Keratinocyte (primary cell): Measurements from ENCODE around the gene UQCC2. TPM values are rescaled to one million over a fixed set of nuclear protein-coding genes. Genes with fewer than 3 reads are reported as not detected.

Source experiments
- DNase-seq: peaks from one replicate; pipeline ENCODE4 v3.0.0-alpha.2; 2011; ENCODE audit warnings: low read depth, missing footprints, low spot score
- FAIRE-seq: peaks from 2 replicates; lab custom pipeline; 2011; peaks lifted over from hg19 to GRCh38; lab: Jason Lieb, UNC
- H2AFZ ChIP-seq: 2 replicates; pipeline ENCODE4 v1.6.0; 2012; ENCODE audit warnings: low read length, control low read depth, inconsistent platforms; ENCODE audit not compliant: control insufficient read depth
- H3K27ac ChIP-seq: 2 replicates; pipeline ENCODE4 v1.5.1; 2011; ENCODE audit warnings: low read length; ENCODE audit not compliant: control insufficient read depth, insufficient read depth
- H3K27me3 ChIP-seq: 3 replicates; pipeline ENCODE4 v1.6.0; 2011; ENCODE audit warnings: low read length; ENCODE audit not compliant: control insufficient read depth, insufficient read depth; ENCODE audit errors: extremely low read depth
- H3K36me3 ChIP-seq, 2 experiments: 2 replicates in 1 of 2; 3 replicates in 1 of 2; pipeline ENCODE4 v1.5.1; 2011; ENCODE audit warnings: low read length in 2 of 2, mild to moderate bottlenecking in 1 of 2; ENCODE audit not compliant: control insufficient read depth in 2 of 2, insufficient read depth in 2 of 2; ENCODE audit errors: extremely low read depth in 1 of 2
- H3K4me1 ChIP-seq: 3 replicates; pipeline ENCODE4 v1.5.1; 2011; ENCODE audit warnings: low read length; ENCODE audit not compliant: control insufficient read depth, insufficient read depth; ENCODE audit errors: extremely low read depth
- H3K4me2 ChIP-seq: 3 replicates; pipeline ENCODE4 v1.6.0; 2011; ENCODE audit warnings: low read depth, low read length; ENCODE audit not compliant: control insufficient read depth, insufficient read depth; ENCODE audit errors: extremely low read depth
- H3K4me3 ChIP-seq, 3 experiments: fragments of 200-600 bp in 1 of 3; sonication (generic) in 1 of 3; 2 replicates in 2 of 3; 3 replicates in 1 of 3; pipeline ENCODE4 v1.5.1; 2011 to 2016; ENCODE audit warnings: low read length in 3 of 3, mild to moderate bottlenecking in 3 of 3, control low read depth in 2 of 3, inconsistent platforms in 1 of 3, low read depth in 1 of 3, mixed read lengths in 1 of 3, mixed run types in 1 of 3, moderate library complexity in 1 of 3; ENCODE audit not compliant: control insufficient read depth in 2 of 3, insufficient read depth in 2 of 3; ENCODE audit errors: extremely low read depth in 1 of 3
- H3K79me2 ChIP-seq: 2 replicates; pipeline ENCODE4 v1.6.0; 2012; ENCODE audit warnings: low read length; ENCODE audit not compliant: control insufficient read depth, insufficient read depth
- H3K9ac ChIP-seq: 3 replicates; pipeline ENCODE4 v1.6.0; 2011; ENCODE audit warnings: low read length; ENCODE audit not compliant: control insufficient read depth, insufficient read depth; ENCODE audit errors: extremely low read depth
- H3K9me1 ChIP-seq: 3 replicates; pipeline ENCODE4 v1.6.0; 2011; ENCODE audit warnings: low read length; ENCODE audit not compliant: control insufficient read depth, insufficient read depth; ENCODE audit errors: extremely low read depth
- H3K9me3 ChIP-seq: 2 replicates; pipeline ENCODE4 v1.5.1; 2012; ENCODE audit warnings: low read depth, low read length; ENCODE audit not compliant: control insufficient read depth
- H4K20me1 ChIP-seq: 3 replicates; pipeline ENCODE4 v1.6.0; 2011; ENCODE audit warnings: low read length; ENCODE audit not compliant: control insufficient read depth, insufficient read depth; ENCODE audit errors: extremely low read depth
- EZH2 ChIP-seq: IDR thresholded peaks from one replicate; pipeline ENCODE4 v1.6.1; 2012; ENCODE audit warnings: inconsistent platforms, mild to moderate bottlenecking, low read length, moderate library complexity
- dilution Hi-C: fragments of 300-500 bp; cut with MboI; formaldehyde crosslinking; loops from one replicate; pipeline ENCODE4 v1.7.0; 2020; ENCODE audit warnings: low sequenced_read_pairs; ENCODE audit not compliant: extremely low pct_ligation_motif_present
- polyA plus RNA-seq, 5 experiments: library from polyadenylated mRNA; depleted of rRNA in 3 of 5; stranded (reverse) in 3 of 5; stranded (forward) in 1 of 5; unstranded in 1 of 5; fragments of >200 nt; gene quantifications; 1 replicate in 1 of 5; 2 replicates in 3 of 5; 3 replicates in 1 of 5; pipeline versions ENCODE4 v1.2.1 to v1.2.3, GENCODE V29; 2011 to 2012; ENCODE audit warnings: missing spikeins in 2 of 5, low read depth in 1 of 5, low replicate concordance in 1 of 5
- TF ChIP-seq, protein P1 (sequence below), 3 experiments: IDR thresholded peaks in 1 of 3; conservative IDR thresholded peaks in 1 of 3; optimal IDR thresholded peaks in 1 of 3; 2 replicates in 2 of 3; 3 replicates in 1 of 3; pipeline versions ENCODE3 to v1.5.1; 2011; ENCODE audit warnings: low read length in 3 of 3, mild to moderate bottlenecking in 3 of 3, moderate library complexity in 2 of 3, control low read depth in 1 of 3, inconsistent platforms in 1 of 3; ENCODE audit not compliant: insufficient read depth in 2 of 3; ENCODE audit errors: extremely low read depth in 1 of 3

UQCC2 gene
- polyA plus RNA-seq, 1 donor (not counting 4 experiments of a cell fraction or from before 2014, with no cell fraction given), result 76.7 TPM

DNA sequence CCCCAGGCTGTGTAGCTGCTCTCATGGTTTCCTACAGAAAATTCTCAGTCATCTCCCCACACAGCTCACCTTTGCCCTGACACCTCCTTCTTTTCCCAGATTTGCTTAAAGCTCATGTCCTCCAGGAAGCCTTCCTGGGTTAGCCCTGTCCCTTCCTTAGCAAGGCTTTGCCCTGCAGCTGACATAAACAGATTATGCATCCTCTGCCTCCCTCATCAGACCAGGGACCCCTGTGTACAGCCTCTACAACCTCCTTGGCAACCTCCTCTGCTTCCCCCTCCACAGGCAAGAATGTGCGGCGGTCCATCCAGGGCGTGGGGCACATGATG is 39.8 kb downstream of the UQCC2 start:
- FAIRE-seq (no peak), DNase-seq (no peak)
- Histone ChIP-seq H3K4me3 (no peak overlapping the region), H3K9ac (no peak overlapping the region), H3K9me1 (no peaks in the 10 kb centered on the region), H3K4me2 (no peak overlapping the region), H3K27me3 (no peaks in the 10 kb centered on the region), H3K79me2 (no peaks in the 10 kb centered on the region), H3K9me3 (no peaks in the 10 kb centered on the region), H3K27ac (no peak overlapping the region), H3K4me1 (peaks cover 21% of the 10 kb centered on the region), H2AFZ (no peak overlapping the region), H3K36me3 (peaks cover 53 to 77% of the 10 kb centered on the region in 2 experiments), H4K20me1 (no peaks in the 10 kb centered on the region)
- TF ChIP-seq EZH2, result no peak
- TF ChIP-seq, protein P1, sequence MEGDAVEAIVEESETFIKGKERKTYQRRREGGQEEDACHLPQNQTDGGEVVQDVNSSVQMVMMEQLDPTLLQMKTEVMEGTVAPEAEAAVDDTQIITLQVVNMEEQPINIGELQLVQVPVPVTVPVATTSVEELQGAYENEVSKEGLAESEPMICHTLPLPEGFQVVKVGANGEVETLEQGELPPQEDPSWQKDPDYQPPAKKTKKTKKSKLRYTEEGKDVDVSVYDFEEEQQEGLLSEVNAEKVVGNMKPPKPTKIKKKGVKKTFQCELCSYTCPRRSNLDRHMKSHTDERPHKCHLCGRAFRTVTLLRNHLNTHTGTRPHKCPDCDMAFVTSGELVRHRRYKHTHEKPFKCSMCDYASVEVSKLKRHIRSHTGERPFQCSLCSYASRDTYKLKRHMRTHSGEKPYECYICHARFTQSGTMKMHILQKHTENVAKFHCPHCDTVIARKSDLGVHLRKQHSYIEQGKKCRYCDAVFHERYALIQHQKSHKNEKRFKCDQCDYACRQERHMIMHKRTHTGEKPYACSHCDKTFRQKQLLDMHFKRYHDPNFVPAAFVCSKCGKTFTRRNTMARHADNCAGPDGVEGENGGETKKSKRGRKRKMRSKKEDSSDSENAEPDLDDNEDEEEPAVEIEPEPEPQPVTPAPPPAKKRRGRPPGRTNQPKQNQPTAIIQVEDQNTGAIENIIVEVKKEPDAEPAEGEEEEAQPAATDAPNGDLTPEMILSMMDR (optimal IDR thresholded peaks at IDR 0.05 in 1 of 3, IDR thresholded peaks at IDR 0.05 in 1 of 3, conservative IDR thresholded peaks at IDR 0.05 in 1 of 3; ENCODE audit: extremely low read depth in 1 of 3, insufficient read depth in 2 of 3, low read length in 3 of 3), result no peak
- dilution Hi-C loops, result no loop called here

DNA sequence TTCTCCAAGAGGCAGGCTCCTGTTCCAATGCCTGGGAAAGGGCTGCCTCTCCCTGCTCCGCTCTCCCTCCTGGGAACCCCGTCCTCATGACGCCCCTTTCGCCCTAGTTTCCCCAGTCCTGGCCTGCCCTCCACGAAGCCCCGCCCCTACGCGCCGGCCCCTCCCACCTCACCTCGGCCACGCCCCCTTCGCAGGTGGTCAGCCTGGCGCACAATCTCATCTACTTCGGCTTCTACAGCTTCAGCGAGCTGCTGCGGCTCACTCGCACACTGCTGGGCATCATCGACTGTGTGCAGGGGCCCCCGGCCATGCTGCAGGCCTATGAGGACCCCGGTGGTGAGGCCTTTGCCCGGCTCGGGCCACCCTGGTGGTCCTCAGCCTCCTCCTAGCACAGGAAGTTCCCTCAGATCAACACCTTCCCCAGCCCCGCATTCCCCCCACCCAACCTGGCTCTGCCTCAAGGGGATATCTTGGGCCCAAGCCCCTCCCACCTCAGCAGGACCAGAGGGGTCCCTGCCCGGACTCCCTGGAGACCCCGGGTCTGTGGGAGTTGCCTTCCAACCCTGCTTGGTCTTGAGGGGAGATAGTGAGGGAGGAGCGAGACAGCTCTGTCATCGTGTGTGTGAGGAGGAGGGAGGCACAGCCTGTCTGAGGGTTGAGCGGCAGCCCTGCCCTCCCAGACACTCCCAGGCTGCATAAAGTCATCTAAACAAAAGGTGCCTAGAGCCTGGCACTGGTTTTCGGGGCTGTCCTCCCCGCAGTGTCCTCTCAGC is 40.3 kb downstream of the UQCC2 start:
- H3K4me1 ChIP-seq, result peaks cover 21% of the 10 kb centered on the region
- H3K9me1 ChIP-seq, result no peaks in the 10 kb centered on the region
- dilution Hi-C loops, result no loop called here
- H3K4me2 ChIP-seq, result no peak overlapping the region
- peaks cover 48 to 73% of the 10 kb centered on the region in 2 experiments for H3K36me3 ChIP-seq
- H3K27ac ChIP-seq, result no peak overlapping the region
- H3K9ac ChIP-seq, result no peak overlapping the region
- no peak for FAIRE-seq
- DNase-seq, result no peak
- no peaks in the 10 kb centered on the region for H3K9me3 ChIP-seq
- no peak overlapping the region for H3K4me3 ChIP-seq
- no peak overlapping the region for H2AFZ ChIP-seq
- no peaks in the 10 kb centered on the region for H3K27me3 ChIP-seq
- H4K20me1 ChIP-seq, result no peaks in the 10 kb centered on the region
- H3K79me2 ChIP-seq, result no peaks in the 10 kb centered on the region
- no peak for TF ChIP-seq EZH2
- TF ChIP-seq, protein P1 (optimal IDR thresholded peaks at IDR 0.05 in 1 of 3, IDR thresholded peaks at IDR 0.05 in 1 of 3, conservative IDR thresholded peaks at IDR 0.05 in 1 of 3; ENCODE audit: extremely low read depth in 1 of 3, insufficient read depth in 2 of 3, low read length in 3 of 3), result no peak
